ENCODE measurements around the gene ZFP36L1.

GRCh38 chr14:68758301-68758700, 34.6 kb downstream of the ZFP36L1 start:
- no peak for TF ChIP-seq CTCF (IDR thresholded peaks at IDR 0.05; ENCODE audit: low read depth, low read length, poor library complexity, severe bottlenecking)
- no peak for TF ChIP-seq EZH2phosphoT487 (IDR thresholded peaks at IDR 0.05; ENCODE audit: borderline replicate concordance, low read length)

All from DOHH2 (cell line).